Activated gamma-delta T cell treated with Interleukin-2 at 50 U/mL for 16 hours (primary cell): ENCODE measurements around the gene NFKBIE.

Experiments
- DNase-seq: peaks from one replicate; pipeline ENCODE4 v3.0.0-alpha.2; 2020

NFKBIE gene

GRCh38 chr6:44272529-44272928 lies 7.2 kb upstream of the NFKBIE start:
- no peak for DNase-seq

GRCh38 chr6:44271914-44272313 lies 6.6 kb upstream of the NFKBIE start:
- no peak for DNase-seq

GRCh38 chr6:44271406-44271723 lies 6.0 kb upstream of the NFKBIE start:
- DNase-seq, result no peak

- DNase-seq, result no peak
Observed at GRCh38 chr6:44270526-44271405, 5.4 kb upstream of the NFKBIE start.

GRCh38 chr6:44269921-44270525 lies 4.7 kb upstream of the NFKBIE start, which contains the start of gene TMEM151B:
TSS of gene TMEM151B (plus strand) at chr6:44270450. CDS start at chr6:44270743, 293 bp downstream.
- DNase-seq, result peak; percentile 25

- no peak for DNase-seq
Observed at GRCh38 chr6:44269178-44269920, 4.0 kb upstream of the NFKBIE start.

GRCh38 chr6:44268095-44268628 lies 2.8 kb upstream of the NFKBIE start:
- peak; percentile 55 for DNase-seq

- DNase-seq, result no peak
Observed at GRCh38 chr6:44267252-44267651, 1.9 kb upstream of the NFKBIE start.

- DNase-seq, result no peak
Observed at GRCh38 chr6:44266347-44266746, 996 bp upstream of the NFKBIE start.

- DNase-seq, result no peak
Observed at GRCh38 chr6:44265722-44266233, 427 bp upstream of the NFKBIE start.

GRCh38 chr6:44264154-44265006 lies 971 bp downstream of the NFKBIE start:
- peak; percentile 33 for DNase-seq

- DNase-seq, result no peak
Observed at GRCh38 chr6:44263354-44264100, 1.8 kb downstream of the NFKBIE start.

- DNase-seq, result no peak
Observed at GRCh38 chr6:44262467-44263353, 2.6 kb downstream of the NFKBIE start.

- no peak for DNase-seq
Observed at GRCh38 chr6:44261581-44261980, 3.8 kb downstream of the NFKBIE start.

- no peak for DNase-seq
Observed at GRCh38 chr6:44260451-44261297, 4.7 kb downstream of the NFKBIE start.

GRCh38 chr6:44260011-44260410 lies 5.3 kb downstream of the NFKBIE start:
- no peak for DNase-seq

GRCh38 chr6:44258921-44259320 lies 6.4 kb downstream of the NFKBIE start:
- no peak for DNase-seq

GRCh38 chr6:44258325-44258863 lies 7.0 kb downstream of the NFKBIE start:
- DNase-seq, result no peak

GRCh38 chr6:44257753-44258324 lies 7.5 kb downstream of the NFKBIE start:
- no peak for DNase-seq
